ENCODE measurements around the gene ENTPD1.
"Not testable (repeated sequence)": the region's sequence is repeated elsewhere in the genome, so short reads cannot be mapped to it uniquely, and the experiment has no call there.

Gene ENTPD1

GRCh38 chr10:95756041-95756761 lies at the start of gene ENTPD1:
TSS of gene ENTPD1 (plus strand) at chr10:95756163. CDS start at chr10:95756240, 77 bp downstream.
- no peak for DNase-seq

GRCh38 chr10:95706573-95706972 lies 49.4 kb upstream of the ENTPD1 start:
- DNase-seq, result no peak

GRCh38 chr10:95706990-95707389 lies 49.0 kb upstream of the ENTPD1 start:
- no peak for DNase-seq

- DNase-seq, result no peak
These were observed 44.5 kb upstream of the ENTPD1 start for GRCh38 chr10:95711492-95711891.

- no peak for DNase-seq
These were observed 39.5 kb upstream of the ENTPD1 start for GRCh38 chr10:95716466-95716865.

- DNase-seq, result no peak
These were observed 39.1 kb upstream of the ENTPD1 start for GRCh38 chr10:95716866-95717265.

GRCh38 chr10:95720745-95721144 lies 35.2 kb upstream of the ENTPD1 start:
- not testable (repeated sequence) for DNase-seq

- DNase-seq, result not testable (repeated sequence)
These were observed 33.5 kb upstream of the ENTPD1 start for GRCh38 chr10:95722496-95722895.

- no peak for DNase-seq
These were observed 27.4 kb upstream of the ENTPD1 start for GRCh38 chr10:95728526-95728925.

- DNase-seq, result no peak
These were observed 26.5 kb upstream of the ENTPD1 start for GRCh38 chr10:95729323-95730055.

GRCh38 chr10:95730233-95730632 lies 25.7 kb upstream of the ENTPD1 start:
- DNase-seq, result no peak

GRCh38 chr10:95732907-95733306 lies 23.1 kb upstream of the ENTPD1 start:
- DNase-seq, result not testable (repeated sequence)

- DNase-seq, result no peak
These were observed 16.9 kb upstream of the ENTPD1 start for GRCh38 chr10:95739056-95739455.

- no peak for DNase-seq
These were observed 14.0 kb upstream of the ENTPD1 start for GRCh38 chr10:95741807-95742467.

GRCh38 chr10:95742485-95742884 lies 13.5 kb upstream of the ENTPD1 start:
- DNase-seq, result no peak

GRCh38 chr10:95742962-95743535 lies 12.9 kb upstream of the ENTPD1 start:
- DNase-seq, result no peak

GRCh38 chr10:95745501-95745900 lies 10.5 kb upstream of the ENTPD1 start:
- DNase-seq, result no peak

- no peak for DNase-seq
These were observed 7.6 kb upstream of the ENTPD1 start for GRCh38 chr10:95748349-95748748.

- DNase-seq, result no peak
These were observed 405 bp upstream of the ENTPD1 start for GRCh38 chr10:95755511-95756004.

GRCh38 chr10:95756809-95757684 lies 1.1 kb downstream of the ENTPD1 start:
- no peak for DNase-seq

- DNase-seq, result no peak
These were observed 2.5 kb downstream of the ENTPD1 start for GRCh38 chr10:95758351-95759025.
